ENCODE data around the gene EVA1A. TPM values are rescaled to one million over a fixed set of nuclear protein-coding genes. Genes with fewer than 3 reads are reported as not detected.

EVA1A gene
- total RNA-seq, 5 donors from 2014 or later (not counting 1 experiment from before 2014, with no cell fraction given), result 0.62 TPM; not detected in 4

DNA sequence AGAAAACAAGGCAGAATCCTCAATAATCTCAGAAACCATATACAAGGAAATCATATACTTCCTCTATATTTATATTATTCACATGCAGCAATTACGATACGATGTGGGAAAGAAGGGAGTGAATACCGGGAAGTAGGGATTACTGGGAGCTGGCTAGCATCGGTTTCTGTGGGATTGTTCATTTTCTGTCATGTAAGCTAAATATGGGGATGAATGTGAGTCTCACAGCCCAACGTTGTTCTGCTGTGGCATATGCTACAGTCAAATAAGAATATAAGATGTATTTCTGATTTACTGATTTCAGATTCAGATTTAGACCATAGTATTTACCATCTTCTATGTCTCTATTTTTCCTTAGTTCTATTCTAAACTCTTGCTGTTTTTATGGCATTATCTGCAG, 113.6 kb downstream of the EVA1A start:
- H3K36me3 ChIP-seq (ENCODE audit: control insufficient read depth in 2 of 2, extremely low read depth in 1 of 2, insufficient read depth in 1 of 2, low read length in 1 of 2), result no peaks in the 10 kb centered on the region
- no peaks in the 10 kb centered on the region for H3K9me3 ChIP-seq
- ATAC-seq (replicated peaks in 1 of 4) (no peak), DNase-seq (no peak)
- peaks cover 0 to 20% of the 10 kb centered on the region in 2 donors for H3K27me3 Mint-ChIP-seq
- H3K4me1 Mint-ChIP-seq, result no peaks in the 10 kb centered on the region
- no peak overlapping the region for H3K27ac ChIP-seq (ENCODE audit: low read length)
- H3K36me3 Mint-ChIP-seq, result no peaks in the 10 kb centered on the region
- peaks cover 2 to 4% (median 3%) of the 10 kb centered on the region in 3 donors for H3K9me3 Mint-ChIP-seq
- ChIA-PET CTCF (no interaction called here), POLR2A (no interaction called here)
- H3K27ac Mint-ChIP-seq, result no peak overlapping the region
- no peak overlapping the region for H3K4me3 Mint-ChIP-seq
- WGBS (ENCODE audit: insufficient coverage), result 85% methylated on average over 2 of the region's 5 CpGs
- no peaks in the 10 kb centered on the region for H3K27me3 ChIP-seq (replicated peaks in 1 of 2; ENCODE audit: control insufficient read depth in 2 of 2, extremely low read depth in 1 of 2, insufficient read depth in 2 of 2, low read length in 1 of 2)
- H3K4me3 ChIP-seq (ENCODE audit: control insufficient read depth in 1 of 2, extremely low read depth in 1 of 2, low read length in 1 of 2), result no peak overlapping the region
- no peaks in the 10 kb centered on the region for H3K4me1 ChIP-seq (ENCODE audit: control insufficient read depth in 1 of 2, extremely low read depth in 1 of 2, insufficient read depth in 2 of 2, low read length in 2 of 2)

Other genes with a start within 250 kb of the EVA1A start
- gene MRPL19, start 85.8 kb upstream of the EVA1A start, total RNA-seq, result 10 to 100 TPM; 16.6 to 31.5 (median 22.6) TPM
- 10 to 100 TPM; 18.2 to 25.0 (median 24.0) TPM for gene GCFC2, start 150.0 kb upstream of the EVA1A start, total RNA-seq

Data from T-cell (primary cell).